Occipital lobe (tissue), 2 donors: ENCODE results near the gene FITM2. TPM values are rescaled to one million over a fixed set of nuclear protein-coding genes. Genes with fewer than 3 reads are reported as not detected.
"Not testable (repeated sequence)": the region's sequence is repeated elsewhere in the genome, so short reads cannot be mapped to it uniquely, and the experiment has no call there.

Experiments used
- DNase-seq: peaks from one replicate; lab custom pipeline; 2025; lab: John Stamatoyannopoulos, UW
- total RNA-seq: library from RNA; depleted of rRNA; stranded (reverse); fragments of >200 nt; gene quantifications from one replicate; pipeline ENCODE4 v1.2.3, GENCODE V29; 2014

FITM2 gene
- total RNA-seq, 1 donor from 2014 or later, result 9.8 TPM

DNA sequence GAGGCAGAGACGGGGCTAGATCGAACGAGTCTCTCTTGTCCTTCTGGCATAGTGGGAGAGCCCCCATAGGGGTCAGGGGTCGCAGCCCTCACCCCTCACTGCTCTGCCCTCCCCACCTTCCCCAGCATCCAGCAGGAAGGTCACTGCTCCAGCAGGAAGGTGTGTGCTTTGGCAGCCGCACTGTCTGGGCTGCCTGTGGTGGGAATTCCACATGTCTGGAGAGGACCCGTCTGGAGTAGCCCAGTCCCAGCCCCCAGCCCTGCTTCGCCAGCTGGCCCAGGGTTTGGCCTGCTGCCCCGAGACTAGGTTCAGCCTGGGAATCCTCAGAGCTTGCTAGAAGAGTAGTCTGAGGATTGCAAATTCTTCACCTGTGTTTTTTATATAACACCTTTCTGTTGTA, 23.3 kb upstream of the FITM2 start:
- no peak for DNase-seq

GRCh38 chr20:44331201-44331600, 20.2 kb upstream of the FITM2 start:
- no peak for DNase-seq

GRCh38 chr20:44328428-44328827, 17.4 kb upstream of the FITM2 start:
- DNase-seq, result no peak

DNA sequence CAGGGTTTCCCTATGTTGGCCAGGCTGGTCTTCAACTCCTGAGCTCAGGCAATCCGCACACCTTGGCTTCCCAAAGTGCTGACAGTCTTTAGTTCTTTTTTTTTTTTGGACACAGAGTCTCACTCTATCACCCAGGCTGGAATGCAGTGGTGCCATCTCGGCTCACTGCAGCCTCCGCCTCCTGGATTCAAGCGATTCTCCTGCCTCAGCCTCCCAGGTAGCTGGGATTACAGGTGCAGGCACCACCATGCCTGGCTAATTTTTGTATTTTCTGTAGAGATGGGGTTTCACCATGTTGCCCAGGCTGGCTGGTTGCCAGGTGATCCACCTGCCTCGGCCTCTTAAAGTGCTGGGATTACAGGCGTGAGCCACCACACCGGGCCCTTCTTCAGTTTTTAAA, 16.7 kb upstream of the FITM2 start:
- not testable (repeated sequence) for DNase-seq

GRCh38 chr20:44326391-44327159, 15.6 kb upstream of the FITM2 start:
- no peak for DNase-seq

- DNase-seq, result no peak
Observed at GRCh38 chr20:44324343-44324742, 13.3 kb upstream of the FITM2 start.

GRCh38 chr20:44319839-44320422, 8.9 kb upstream of the FITM2 start:
- no peak for DNase-seq

GRCh38 chr20:44314870-44315269, 3.9 kb upstream of the FITM2 start:
- DNase-seq, result no peak

- no peak for DNase-seq
Observed at GRCh38 chr20:44309763-44310663, 989 bp downstream of the FITM2 start.

DNA sequence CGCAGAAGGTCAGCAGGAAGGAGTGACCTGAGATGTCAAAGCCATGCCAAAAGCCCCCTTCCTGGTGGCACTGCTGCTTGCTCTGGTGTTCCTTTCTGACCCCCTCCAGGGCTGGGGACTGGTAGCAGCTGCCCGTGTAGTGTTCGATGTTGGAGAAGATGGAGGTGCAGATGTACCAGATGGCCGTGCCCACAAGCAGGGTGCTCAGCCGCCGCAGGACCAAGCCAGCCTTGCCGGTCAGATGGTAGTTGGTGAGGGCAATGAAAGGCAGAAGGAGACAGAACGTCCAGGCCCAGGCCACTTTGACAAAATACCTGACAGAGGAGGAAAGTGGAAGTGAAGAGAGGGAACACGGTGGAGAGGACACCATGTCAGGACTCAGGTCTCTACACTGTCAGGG, 4.1 kb downstream of the FITM2 start:
- no peak for DNase-seq

GRCh38 chr20:44304383-44304782, 6.6 kb downstream of the FITM2 start:
- no peak for DNase-seq

GRCh38 chr20:44302736-44303135, 8.3 kb downstream of the FITM2 start:
- DNase-seq, result no peak

DNA sequence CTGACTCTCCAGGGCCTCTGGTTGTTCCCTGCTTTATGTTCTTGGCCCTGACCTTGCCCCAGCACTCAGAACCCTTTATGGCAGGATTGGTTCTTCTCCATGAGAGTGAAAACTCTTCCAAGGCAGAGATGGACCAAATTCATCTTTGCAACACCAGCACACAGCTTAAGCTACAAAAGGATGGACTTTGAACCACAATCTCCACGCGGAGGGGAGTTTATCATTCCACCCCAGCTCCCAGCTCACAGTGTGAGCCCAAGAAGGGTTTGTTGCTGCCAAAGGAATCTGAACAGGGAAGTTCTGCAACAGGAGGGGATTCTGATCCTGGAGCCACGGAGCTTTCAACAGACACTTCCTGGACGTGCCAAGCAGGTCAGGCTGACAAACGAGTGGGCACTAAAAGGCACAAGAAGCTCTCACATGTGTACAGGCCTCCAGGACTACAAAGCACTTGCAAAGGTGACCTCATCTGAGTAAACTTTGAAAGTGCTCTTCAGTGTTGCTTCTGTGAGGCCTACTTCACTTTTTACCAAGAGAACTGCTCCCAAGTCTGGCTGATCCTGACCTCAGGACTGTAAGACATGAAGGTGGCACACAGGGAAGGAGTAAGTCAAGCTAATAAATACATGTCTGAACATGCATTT, 8.9 kb downstream of the FITM2 start:
- no peak for DNase-seq

- DNase-seq, result no peak
Observed at GRCh38 chr20:44301285-44301684, 9.7 kb downstream of the FITM2 start.

- DNase-seq, result not testable (repeated sequence)
Observed at GRCh38 chr20:44299011-44299535, 11.9 kb downstream of the FITM2 start.

GRCh38 chr20:44297721-44298120, 13.3 kb downstream of the FITM2 start:
- no peak for DNase-seq

GRCh38 chr20:44296011-44296410, 15.0 kb downstream of the FITM2 start:
- no peak for DNase-seq

DNA sequence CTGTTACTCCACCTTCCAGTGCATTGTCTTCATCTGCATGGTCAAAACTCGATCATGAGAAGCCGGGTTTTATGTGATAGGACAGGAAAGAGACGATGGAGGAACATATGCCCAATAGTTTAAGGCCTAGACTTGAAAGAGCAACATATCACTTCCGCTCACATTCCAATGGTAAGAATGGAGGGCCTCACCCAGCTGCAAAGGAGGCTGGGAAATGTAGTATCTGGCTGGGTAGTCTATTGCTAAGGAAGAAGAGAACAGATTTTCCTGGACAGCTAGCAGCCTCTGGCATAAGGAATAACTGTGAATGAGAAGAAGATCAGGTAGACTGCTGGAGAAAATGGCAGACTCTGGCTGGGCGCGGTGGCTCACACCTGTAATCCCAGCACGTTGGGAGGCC, 19.2 kb downstream of the FITM2 start:
- DNase-seq, result no peak

- no peak for DNase-seq
Observed at GRCh38 chr20:44288252-44288651, 22.8 kb downstream of the FITM2 start.

GRCh38 chr20:44287272-44288097, 23.5 kb downstream of the FITM2 start:
- no peak for DNase-seq

GRCh38 chr20:44284032-44284431, 27.0 kb downstream of the FITM2 start:
- DNase-seq, result no peak
